ENCODE measurements around the gene USF1.
"Not testable (repeated sequence)": the region's sequence is repeated elsewhere in the genome, so short reads cannot be mapped to it uniquely, and the experiment has no call there.

The USF1 gene

GRCh38 chr1:161071886-161072371 is 26.2 kb upstream of the USF1 start:
- peak; percentile 82 for DNase-seq (ENCODE audit: low spot score)
- in situ Hi-C loops (cut with MboI; ENCODE audit: low sequenced_read_pairs, unreplicated experiment): no loop called here
- TF ChIP-seq CTCF (IDR thresholded peaks at IDR 0.05; ENCODE audit: borderline replicate concordance, control extremely low read depth, extremely low read depth, insufficient read depth, missing control alignments): peak; percentile 60

- in situ Hi-C loops (cut with MboI; ENCODE audit: low sequenced_read_pairs, unreplicated experiment): no loop called here
These were observed 25.0 kb upstream of the USF1 start for GRCh38 chr1:161070761-161071160.

GRCh38 chr1:161069731-161070270 is 24.0 kb upstream of the USF1 start, which contains the start of gene ARHGAP30:
Gene ARHGAP30 (minus strand): TSS chr1:161069891. CDS start chr1:161069624, 267 bp downstream.
- DNase-seq (ENCODE audit: low spot score): peak; percentile 95
- in situ Hi-C loops (cut with MboI; ENCODE audit: low sequenced_read_pairs, unreplicated experiment): no loop called here
- TF ChIP-seq CTCF (IDR thresholded peaks at IDR 0.05; ENCODE audit: borderline replicate concordance, control extremely low read depth, extremely low read depth, insufficient read depth, missing control alignments): no peak

More at GRCh38 chr1:161070761-161071160, 25.0 kb upstream of the USF1 start:
- no peak for DNase-seq (ENCODE audit: low spot score)
- TF ChIP-seq CTCF (IDR thresholded peaks at IDR 0.05; ENCODE audit: borderline replicate concordance, control extremely low read depth, extremely low read depth, insufficient read depth, missing control alignments): no peak

GRCh38 chr1:161069241-161069640 is 23.5 kb upstream of the USF1 start:
- in situ Hi-C loops (cut with MboI; ENCODE audit: low sequenced_read_pairs, unreplicated experiment): no loop called here
- no peak for TF ChIP-seq CTCF (IDR thresholded peaks at IDR 0.05; ENCODE audit: borderline replicate concordance, control extremely low read depth, extremely low read depth, insufficient read depth, missing control alignments)
- no peak for DNase-seq (ENCODE audit: low spot score)

GRCh38 chr1:161068306-161069234 is 22.8 kb upstream of the USF1 start:
- in situ Hi-C loops (cut with MboI; ENCODE audit: low sequenced_read_pairs, unreplicated experiment): no loop called here
- peak; percentile 87 for DNase-seq (ENCODE audit: low spot score)
- TF ChIP-seq CTCF (IDR thresholded peaks at IDR 0.05; ENCODE audit: borderline replicate concordance, control extremely low read depth, extremely low read depth, insufficient read depth, missing control alignments): no peak

GRCh38 chr1:161066694-161067093 is 20.9 kb upstream of the USF1 start:
- TF ChIP-seq CTCF (IDR thresholded peaks at IDR 0.05; ENCODE audit: borderline replicate concordance, control extremely low read depth, extremely low read depth, insufficient read depth, missing control alignments): no peak
- DNase-seq (ENCODE audit: low spot score): no peak
- in situ Hi-C loops (cut with MboI; ENCODE audit: low sequenced_read_pairs, unreplicated experiment): no loop called here

GRCh38 chr1:161065681-161066080 is 19.9 kb upstream of the USF1 start:
- in situ Hi-C loops (cut with MboI; ENCODE audit: low sequenced_read_pairs, unreplicated experiment); DNase-seq (ENCODE audit: low spot score): not testable (repeated sequence)

GRCh38 chr1:161063936-161064335 is 18.2 kb upstream of the USF1 start:
- in situ Hi-C loops (cut with MboI; ENCODE audit: low sequenced_read_pairs, unreplicated experiment); DNase-seq (ENCODE audit: low spot score): not testable (repeated sequence)
